CD4-positive, alpha-beta T cell treated with Interleukin-12 subunit alpha and Interleukin-12 subunit beta, for 1 hour (primary cell): ENCODE measurements around the gene THBS4.

Source experiments
- DNase-seq: peaks from one replicate; pipeline ENCODE4 v3.0.0-alpha.2; 2020

Gene THBS4

GRCh38 chr5:80122579-80122978, 87.4 kb downstream of the THBS4 start:
- no peak for DNase-seq

- no peak for DNase-seq
These were observed 89.2 kb downstream of the THBS4 start for GRCh38 chr5:80124121-80124918.

GRCh38 chr5:80125022-80125961, 90.1 kb downstream of the THBS4 start:
- no peak for DNase-seq

GRCh38 chr5:80125962-80126480, 90.9 kb downstream of the THBS4 start:
- peak; percentile 37 for DNase-seq

- no peak for DNase-seq
These were observed 92.0 kb downstream of the THBS4 start for GRCh38 chr5:80127116-80127552.

GRCh38 chr5:80128141-80128540, 93.0 kb downstream of the THBS4 start:
- no peak for DNase-seq

GRCh38 chr5:80129146-80129545, 94.0 kb downstream of the THBS4 start:
- no peak for DNase-seq
